ENCODE results near the gene IQSEC1. TPM values are rescaled to one million over a fixed set of nuclear protein-coding genes. Genes with fewer than 3 reads are reported as not detected.

The IQSEC1 gene
- total RNA-seq, 1 donor from 2014 or later: 59.7 TPM

DNA sequence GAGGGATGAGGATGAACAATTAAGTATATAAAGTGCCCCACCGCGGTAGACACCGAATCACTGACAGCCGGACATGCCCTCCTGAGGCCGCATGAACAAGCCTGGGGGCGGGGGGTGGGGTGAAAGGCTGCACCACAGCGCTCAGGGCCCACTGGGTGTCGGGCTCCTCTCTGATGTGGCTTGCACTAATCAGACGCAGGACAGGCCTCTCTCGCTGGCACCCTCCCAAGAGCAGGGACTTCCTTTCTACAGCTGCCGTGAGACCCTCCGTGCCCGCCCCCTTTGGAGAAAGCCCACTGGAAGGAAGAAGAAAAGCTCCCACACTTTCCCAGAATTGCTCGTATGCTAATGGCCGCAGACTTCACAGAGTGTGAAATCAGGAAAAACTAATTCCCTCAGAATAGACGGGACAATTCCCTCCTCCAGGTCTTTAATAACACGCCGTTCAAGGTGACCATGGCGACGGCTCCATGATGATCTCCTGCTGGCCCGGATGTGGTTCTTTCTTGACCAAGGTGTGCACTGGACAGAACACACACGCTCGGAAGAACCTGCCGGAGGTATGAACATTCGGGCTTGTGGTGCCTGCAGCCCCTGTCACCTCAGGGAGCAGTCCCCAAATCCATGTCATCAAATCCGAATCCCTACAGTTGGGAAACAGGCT lies 32.0 kb downstream of the IQSEC1 start:
- intact Hi-C loops (cut with DNase I): no loop called here
- no peak for DNase-seq (ENCODE audit: low spot score)

DNA sequence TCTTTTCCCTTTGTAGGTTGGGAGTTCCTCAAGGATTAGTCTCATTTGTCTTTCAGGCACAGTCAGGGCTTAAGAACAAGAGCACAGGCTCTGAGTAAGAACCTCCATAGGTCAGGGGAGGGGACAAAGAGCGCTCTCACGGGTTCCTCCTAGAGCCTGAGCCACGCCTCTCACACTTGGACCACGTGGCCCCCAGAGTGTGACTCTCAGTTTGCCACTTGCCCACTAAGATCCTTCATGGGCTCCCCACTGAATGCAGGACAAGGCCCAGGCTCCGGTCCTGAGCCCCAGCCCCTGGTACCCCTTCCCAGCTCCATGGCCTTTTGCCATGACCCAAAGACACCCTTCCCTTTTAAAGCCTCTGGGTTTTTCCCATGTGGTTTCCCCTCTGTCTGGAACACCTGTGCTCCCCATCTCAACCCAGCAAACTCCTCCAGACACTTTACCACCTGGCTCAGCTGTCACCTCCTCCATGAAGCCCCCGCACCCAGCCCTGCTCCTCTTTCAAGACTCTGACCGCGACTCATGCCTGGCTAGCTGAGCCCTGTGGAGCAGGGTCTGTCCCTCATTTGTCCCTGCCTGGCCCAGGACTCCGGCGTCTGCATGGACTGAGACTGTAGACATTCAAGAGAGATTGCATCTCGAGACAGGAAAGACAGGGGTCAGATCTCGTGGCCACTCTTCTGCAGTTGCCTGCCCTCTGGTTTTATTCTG lies 32.7 kb downstream of the IQSEC1 start:
- no peak for DNase-seq (ENCODE audit: low spot score)
- intact Hi-C loops (cut with DNase I): no loop called here

DNA sequence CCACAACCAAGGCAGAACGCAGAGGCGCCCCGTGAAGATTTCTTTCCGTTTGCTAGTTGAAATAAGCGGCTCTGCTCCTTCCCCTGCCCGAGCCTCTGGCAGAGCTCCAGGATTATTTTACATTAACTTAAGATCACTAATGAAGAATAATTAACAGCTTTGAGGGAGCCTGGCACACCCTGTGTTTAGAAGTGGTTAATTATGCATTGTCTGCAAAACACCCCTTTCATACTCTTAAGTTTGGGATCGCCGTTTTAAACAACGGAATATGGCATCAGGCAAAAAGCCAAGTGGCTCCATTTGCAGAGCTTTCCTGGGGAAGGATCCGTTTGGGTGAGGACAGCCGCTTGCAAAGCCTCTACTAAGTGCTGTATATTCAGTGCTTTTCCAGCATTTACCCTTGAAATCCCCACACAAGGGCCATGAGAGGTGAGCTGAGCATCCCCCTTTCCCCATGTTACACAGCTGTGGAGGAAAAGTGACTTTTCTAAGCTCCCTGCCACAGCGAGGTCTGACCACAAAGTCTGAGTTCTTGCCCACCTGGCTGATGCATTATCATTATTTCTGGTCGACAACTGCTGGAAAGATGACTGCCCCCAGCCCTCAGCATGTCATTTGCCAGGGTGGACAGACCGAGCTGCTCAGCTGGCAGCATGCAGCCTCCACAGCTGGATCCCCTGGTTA lies 33.9 kb downstream of the IQSEC1 start:
- no peak for DNase-seq (ENCODE audit: low spot score)
- intact Hi-C loops (cut with DNase I): no loop called here

DNA sequence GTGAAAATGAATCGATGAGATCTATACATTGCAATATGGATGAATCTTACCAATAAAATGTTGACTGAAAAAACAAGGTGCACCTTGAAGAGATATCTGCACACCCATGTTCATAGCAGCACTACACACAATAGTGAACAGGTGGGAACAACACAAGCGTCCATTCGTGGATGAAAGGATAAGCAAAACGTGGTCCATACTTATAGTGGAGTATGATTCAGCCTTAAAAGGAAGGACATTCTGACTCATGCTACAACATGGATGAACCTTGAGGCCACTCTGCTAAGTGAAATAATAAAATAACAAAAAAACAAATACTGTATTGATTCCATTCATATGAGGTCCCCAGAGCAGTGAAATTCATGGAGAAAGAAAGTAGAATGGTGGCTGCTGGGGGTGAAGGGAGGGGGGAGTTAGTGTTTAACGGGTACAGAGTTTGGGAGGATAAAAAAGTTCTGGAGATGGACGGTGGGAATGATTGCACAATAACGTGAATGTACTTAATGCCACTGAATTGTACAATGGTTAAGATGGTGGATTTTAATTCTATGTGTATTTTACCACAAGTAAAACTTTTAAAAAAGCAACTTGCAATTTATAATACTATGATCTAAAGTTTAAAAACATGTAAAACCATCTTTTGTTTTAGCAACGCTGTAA lies 35.6 kb downstream of the IQSEC1 start:
- no peak for DNase-seq (ENCODE audit: low spot score)
- intact Hi-C loops (cut with DNase I): no loop called here

DNA sequence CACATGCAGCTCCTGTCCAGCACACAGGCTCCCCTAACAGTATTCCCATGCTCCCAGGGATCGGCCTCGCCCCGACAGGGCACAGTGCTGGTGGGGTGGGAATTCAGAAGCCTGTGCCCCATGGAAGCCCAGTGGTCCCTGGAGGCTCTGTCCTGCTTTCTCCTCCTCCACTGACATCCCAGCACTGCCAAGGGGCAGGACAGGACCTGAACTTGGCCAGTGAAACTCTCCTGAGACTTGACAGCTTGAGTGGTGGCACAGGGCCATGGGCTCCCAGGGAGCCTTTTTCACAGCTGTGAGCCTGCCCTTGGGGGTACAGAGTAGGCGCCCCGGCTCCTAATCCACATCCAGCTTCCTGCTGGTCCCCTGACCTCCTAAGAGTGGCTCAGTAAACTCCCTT lies 38.4 kb downstream of the IQSEC1 start:
- intact Hi-C loops (cut with DNase I): no loop called here
- no peak for DNase-seq (ENCODE audit: low spot score)

DNA sequence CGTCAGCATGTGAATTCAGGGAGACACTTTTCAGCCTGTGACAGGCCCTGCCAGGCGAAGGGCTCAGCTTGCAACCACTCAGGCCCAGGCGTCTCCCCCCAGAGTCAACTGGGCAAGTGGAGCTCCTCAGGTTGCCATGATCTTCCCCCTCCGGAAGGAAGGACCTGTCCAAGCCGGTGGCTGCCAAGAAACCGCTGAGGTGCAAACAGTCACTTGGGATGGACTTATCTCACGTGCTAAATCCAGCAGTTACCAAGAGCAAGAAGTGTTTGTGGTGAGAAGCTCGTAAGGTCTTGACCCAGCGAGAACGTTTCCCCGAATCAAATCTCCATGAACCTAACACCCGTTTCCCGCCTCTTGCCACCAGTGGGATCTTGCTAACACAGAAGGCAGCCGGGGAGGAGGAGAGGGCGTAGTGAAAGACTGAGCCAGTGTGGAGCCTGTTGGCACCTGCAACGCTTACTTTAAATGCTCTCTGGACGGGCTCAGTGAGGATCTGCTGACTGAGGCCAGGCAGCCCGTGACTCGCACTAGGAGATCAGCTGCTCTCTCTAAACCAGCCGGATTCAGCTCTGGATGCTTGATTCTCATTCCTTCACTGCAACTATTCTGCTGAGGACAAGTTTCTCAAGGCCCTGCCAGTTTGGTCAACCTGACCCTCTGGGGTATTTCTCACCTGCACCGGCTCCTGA lies 39.0 kb downstream of the IQSEC1 start:
- DNase-seq (ENCODE audit: low spot score): no peak
- intact Hi-C loops (cut with DNase I): no loop called here

DNA sequence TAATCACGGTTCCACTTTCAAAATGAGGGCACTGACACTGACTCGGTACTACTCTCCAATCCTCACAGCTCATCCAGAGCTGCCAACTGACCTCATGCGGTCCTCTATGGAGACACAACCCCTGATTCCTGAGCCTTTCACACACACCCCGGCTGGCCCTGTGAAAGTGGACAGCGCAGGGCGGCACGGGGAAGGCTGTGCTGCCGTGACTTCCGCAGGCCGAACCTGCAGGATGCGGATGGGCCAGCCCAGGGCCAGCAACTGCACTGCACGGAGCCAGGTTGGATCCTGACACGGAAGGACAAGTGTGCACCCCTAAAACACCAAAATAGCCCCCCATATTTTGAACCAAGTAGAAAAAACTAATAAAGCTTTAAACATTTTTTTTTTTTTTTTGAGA lies 41.0 kb downstream of the IQSEC1 start:
- intact Hi-C loops (cut with DNase I): no loop called here
- DNase-seq (ENCODE audit: low spot score): no peak

DNA sequence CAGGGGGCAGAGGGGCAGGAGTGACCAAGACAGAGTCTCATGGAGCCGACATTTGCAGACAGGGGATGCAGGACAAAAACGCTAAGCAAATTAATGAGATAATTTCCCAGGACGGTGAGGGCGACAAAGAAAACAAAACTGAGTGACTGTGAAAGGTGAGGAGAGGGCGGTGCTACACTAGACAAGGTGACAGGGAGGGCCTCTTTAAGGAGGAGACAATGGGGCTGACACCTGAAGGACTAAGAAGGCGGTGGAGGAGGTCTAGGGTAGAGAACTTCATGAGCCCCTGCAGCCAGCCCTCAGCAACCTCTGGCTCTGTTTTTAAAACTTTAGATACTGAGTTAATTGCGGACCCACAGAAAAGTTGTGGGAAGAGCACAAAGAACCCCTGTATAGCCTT lies 41.6 kb downstream of the IQSEC1 start:
- no peak for DNase-seq (ENCODE audit: low spot score)
- intact Hi-C loops (cut with DNase I): no loop called here

DNA sequence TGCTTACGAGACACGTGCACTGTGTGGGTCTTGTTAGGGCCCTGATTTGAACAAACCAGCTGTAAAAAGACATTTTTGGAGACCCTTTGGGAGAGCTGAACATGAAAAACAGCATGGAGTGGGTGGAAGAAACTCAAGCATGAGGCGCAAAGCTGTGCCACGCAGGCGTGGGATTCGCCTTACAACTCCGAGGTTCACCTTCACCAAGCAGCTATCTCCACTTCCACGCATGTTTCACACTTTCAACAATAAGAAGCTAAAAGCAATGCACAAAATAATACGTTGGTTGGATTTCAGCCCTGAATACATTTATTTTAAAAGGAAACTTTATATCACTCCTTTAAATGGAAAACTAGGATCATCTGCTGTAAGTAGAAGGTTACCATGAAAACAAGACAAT lies 42.5 kb downstream of the IQSEC1 start:
- intact Hi-C loops (cut with DNase I): no loop called here
- DNase-seq (ENCODE audit: low spot score): no peak

DNA sequence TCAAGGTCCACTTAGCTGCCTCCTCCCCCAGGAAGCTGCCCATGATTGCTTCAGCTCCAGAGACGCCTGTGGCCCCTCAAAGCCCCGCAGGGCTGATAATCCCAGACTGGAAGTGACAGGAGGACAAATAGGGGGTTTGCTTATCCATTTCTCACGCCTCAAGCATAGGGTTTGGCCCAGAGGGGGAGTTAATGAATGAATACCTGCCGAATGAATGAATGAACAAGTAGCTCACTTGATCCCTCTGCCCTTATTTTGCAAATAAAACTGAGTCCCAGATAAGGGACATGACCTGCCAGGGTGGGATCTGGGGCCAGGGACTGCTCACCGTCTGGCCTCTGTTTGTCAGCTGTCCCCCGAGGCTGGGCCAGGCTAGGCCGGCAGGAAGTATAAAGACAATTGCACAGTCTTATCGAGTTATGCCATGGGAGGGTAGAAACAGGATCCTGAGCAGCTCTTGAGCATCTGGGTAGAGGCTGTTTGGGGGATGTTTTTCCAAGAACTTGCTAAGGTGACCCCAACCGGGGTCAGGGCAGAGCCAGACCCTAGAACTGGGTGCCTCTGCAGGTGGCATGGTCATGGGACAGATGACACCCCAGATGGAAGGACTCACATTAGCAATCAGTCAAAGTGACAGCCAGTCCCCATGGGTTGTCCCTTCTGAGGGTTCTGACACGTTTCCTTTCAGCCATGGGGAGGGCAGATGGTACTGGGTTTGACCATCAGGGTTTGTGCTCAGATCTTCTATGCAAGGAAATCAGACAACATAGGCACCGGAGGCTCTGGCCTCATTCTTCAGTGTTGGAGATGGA lies 45.0 kb downstream of the IQSEC1 start:
- intact Hi-C loops (cut with DNase I): no loop called here
- DNase-seq (ENCODE audit: low spot score): no peak

DNA sequence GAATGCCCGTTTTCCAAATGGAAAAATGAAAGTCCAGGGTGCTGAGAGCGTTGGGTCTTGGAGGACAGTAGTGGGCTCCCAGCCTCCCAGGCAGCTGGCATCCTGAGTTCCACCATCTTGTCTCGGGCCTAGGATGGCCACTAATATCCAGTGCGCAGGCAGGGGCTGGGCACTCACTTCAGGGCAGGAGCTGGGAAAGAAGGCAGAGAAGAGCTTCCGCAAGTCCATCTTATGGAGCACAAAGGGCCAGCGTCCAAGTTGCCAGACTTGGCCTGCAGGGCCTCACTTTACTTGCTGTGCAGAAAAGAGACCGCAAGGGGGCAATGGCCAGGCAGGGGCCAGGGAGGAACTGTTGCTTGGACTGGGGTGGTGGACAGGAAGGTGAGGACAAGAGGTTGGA lies 46.1 kb downstream of the IQSEC1 start:
- no peak for DNase-seq (ENCODE audit: low spot score)
- intact Hi-C loops (cut with DNase I): no loop called here

DNA sequence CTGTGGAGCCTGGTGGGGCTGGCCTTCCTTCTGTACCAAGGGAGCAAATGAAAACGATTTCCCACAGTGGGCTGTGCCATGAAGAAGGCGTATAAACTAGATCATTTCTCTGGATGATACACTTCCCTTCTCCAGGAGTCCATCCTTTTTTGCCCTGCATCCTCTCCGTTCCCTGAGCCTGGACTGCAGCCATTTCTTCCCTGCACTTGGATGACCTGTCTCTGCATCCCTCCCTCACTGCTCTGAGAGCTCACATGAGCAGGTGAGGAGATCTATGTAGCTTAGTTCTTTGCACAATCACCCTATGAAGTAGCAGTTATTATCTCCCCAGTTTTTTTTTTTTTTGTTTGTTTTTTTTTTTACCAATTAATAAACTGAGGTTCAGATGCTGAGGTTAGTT lies 46.7 kb downstream of the IQSEC1 start:
- no peak for DNase-seq (ENCODE audit: low spot score)
- intact Hi-C loops (cut with DNase I): no loop called here

DNA sequence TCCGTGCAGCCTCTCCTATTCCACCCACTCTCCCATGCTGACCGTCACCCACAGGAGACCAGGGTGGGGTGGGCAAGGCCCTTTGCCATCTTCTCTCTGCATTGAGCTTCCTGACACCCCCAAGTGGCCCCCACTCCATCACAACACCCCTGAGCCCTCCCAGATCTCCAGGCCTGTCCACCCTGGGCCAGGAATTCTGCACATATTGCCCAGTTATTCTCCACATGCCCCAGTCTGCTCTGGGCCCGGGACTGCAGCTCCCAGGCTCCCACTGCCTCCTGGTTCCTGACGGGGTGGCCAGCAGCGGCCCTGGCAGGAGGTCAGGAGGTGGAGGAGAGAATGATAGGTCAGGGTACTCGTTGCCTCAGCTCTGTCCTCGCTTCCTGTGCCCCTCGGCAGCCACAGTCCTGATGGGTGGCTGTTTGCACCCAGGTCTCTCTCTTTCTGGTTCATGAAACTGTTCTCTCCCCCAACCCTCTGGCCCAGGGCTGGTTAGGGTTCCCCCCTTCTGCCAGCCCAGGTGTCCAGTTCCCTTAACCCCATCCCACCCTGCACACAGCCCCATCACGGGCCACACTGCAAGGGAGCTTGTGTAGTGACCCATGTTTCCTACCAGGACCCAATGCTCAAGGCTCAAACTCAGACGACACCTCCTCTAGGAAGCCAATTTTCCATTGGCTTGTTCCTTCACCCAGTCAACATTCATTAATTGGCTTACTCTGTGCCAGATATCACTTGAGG lies 47.3 kb downstream of the IQSEC1 start:
- DNase-seq (ENCODE audit: low spot score): no peak
- intact Hi-C loops (cut with DNase I): no loop called here

DNA sequence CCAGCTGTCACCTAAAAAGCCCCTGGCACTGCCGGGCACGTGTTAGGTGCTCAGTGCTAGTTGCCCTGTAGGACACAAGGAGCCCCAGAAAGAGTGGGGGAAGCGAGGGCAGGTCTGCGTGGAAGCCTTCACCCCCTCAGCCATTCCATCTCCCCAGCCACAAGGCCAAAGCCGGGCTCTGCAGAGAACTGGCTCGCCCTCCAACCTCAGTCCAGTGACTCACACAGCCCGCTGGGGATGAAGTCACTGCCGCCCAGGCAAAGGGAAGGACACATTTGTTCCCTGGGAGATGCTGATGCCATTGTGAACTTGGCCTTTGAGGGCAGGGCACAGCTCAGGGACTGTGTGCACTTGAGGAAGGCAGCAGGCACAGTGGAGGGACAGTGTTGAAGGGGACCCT lies 48.1 kb downstream of the IQSEC1 start:
- no peak for DNase-seq (ENCODE audit: low spot score)
- intact Hi-C loops (cut with DNase I): no loop called here

DNA sequence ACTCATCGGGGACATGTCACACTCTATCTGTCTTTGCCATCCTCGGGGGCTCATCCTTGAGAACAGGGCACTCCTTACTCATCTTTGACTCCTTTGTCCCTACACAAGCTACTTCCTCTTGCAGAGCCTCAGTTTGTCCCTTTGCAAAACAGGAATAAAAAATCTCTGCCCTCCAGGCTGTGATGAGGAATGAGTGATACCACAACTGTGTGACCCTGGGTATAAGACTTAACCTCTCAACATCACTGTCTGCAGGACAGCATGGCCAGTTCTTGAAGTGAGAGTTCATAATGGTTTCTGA lies 48.5 kb downstream of the IQSEC1 start:
- intact Hi-C loops (cut with DNase I): no loop called here
- no peak for DNase-seq (ENCODE audit: low spot score)

DNA sequence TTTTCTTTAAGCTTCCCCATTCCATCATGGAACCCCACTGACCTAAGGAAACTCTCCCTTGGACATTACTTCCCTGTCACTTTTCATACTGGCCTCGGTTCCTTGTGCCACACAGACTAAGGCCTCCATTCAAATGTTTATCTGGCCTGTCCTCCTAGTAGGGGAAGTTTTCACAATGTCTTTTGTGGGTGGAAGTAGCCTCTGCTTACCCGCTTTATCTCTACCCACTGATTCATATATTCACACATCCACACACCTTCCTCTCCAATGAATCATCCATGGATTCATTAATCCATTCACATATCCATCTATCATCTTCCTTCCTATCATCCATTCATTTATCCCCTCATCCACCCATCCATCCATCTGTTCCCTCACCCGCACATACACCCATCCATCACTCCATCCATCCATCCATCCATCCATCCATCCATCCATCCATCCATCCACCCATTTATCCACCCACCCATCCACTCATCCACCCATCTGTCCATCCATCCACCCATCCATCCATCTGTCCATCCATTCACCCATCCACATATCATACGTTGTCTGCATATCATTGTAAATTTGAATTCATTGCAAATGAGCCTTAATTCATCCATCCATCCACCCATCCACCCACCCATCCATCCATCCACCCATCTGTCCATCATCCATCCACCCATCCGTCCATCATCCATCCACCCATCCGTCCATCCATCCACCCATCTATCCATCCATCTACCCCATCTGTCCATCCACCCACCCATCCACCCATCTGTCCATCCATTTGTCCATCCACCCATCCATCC lies 49.1 kb downstream of the IQSEC1 start:
- intact Hi-C loops (cut with DNase I): no loop called here

DNA sequence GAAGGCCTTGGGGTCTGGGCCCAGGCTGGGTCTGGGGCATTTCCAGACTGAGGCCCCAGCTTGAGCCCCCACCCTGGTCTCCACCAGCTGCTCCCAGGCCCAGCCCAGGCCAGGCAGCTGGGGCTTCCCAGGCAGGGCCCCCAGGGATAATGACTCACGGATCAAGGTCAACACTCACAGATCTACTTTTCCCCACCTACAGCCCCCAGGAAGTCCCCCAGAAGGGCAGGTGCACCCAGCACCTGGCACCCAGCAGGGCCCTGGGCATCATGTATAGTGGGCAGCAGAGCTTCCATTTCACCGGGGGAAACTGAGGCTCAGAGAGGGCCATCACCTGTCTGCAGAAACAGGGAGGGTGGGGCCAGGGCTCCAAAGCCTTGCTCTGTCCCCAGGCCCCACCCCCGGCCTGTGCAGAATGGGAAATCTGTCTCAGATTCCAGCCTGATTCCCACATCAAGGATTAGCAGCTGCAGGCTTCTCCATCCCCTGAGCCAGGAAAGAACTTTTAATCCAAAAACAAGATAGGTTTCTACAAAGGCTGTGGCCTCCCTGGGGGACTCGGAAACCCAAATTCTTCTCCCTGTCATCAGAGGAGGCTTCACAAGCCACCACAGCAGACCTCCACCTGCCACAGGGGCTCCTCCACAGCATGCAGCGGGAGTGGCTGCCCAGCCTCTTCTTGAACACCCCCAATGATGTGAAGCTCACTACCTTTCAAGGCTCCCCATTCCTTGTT lies 49.8 kb downstream of the IQSEC1 start:
- intact Hi-C loops (cut with DNase I): no loop called here
- no peak for DNase-seq (ENCODE audit: low spot score)

More for the DNA sequence above, 49.1 kb downstream of the IQSEC1 start:
- DNase-seq (ENCODE audit: low spot score): no peak

All from cardiac septum (tissue), 1 donor.